Activated naive CD8-positive, alpha-beta T cell (primary cell): Measurements from ENCODE around the gene LRRC75A.
A peak's percentile ranks its signal among the peaks of the same experiment; 100 is the strongest.
"Not testable (repeated sequence)": the region's sequence is repeated elsewhere in the genome, so short reads cannot be mapped to it uniquely, and the experiment has no call there.

Experiments used
- H3K27ac Mint-ChIP-seq: one replicate; pipeline ENCODE4 v1.8.0; 2021; ENCODE audit warnings: mixed read lengths
- H3K27me3 Mint-ChIP-seq: one replicate; pipeline ENCODE4 v1.8.0; 2021; ENCODE audit warnings: mixed read lengths
- H3K36me3 Mint-ChIP-seq: one replicate; pipeline ENCODE4 v1.8.0; 2021; ENCODE audit warnings: mixed read lengths
- H3K4me1 Mint-ChIP-seq: one replicate; pipeline ENCODE4 v1.8.0; 2021; ENCODE audit warnings: low read depth, mixed read lengths
- H3K4me3 Mint-ChIP-seq: one replicate; pipeline ENCODE4 v1.8.0; 2021; ENCODE audit warnings: mild to moderate bottlenecking, mixed read lengths
- H3K9me3 Mint-ChIP-seq: one replicate; pipeline ENCODE4 v1.8.0; 2021; ENCODE audit warnings: low read depth, mixed read lengths

The LRRC75A gene

GRCh38 chr17:16456742-16457316 lies 35.2 kb downstream of the LRRC75A start:
- no peaks in the 10 kb centered on the region for H3K4me1 Mint-ChIP-seq
- H3K27ac Mint-ChIP-seq, result no peak overlapping the region
- H3K4me3 Mint-ChIP-seq, result no peak overlapping the region
- H3K36me3 Mint-ChIP-seq, result peaks cover 2% of the 10 kb centered on the region
- no peaks in the 10 kb centered on the region for H3K9me3 Mint-ChIP-seq
- no peaks in the 10 kb centered on the region for H3K27me3 Mint-ChIP-seq

GRCh38 chr17:16455997-16456741 lies 35.8 kb downstream of the LRRC75A start:
- peaks cover 2% of the 10 kb centered on the region for H3K36me3 Mint-ChIP-seq
- no peak overlapping the region for H3K4me3 Mint-ChIP-seq
- no peak overlapping the region for H3K27ac Mint-ChIP-seq
- H3K9me3 Mint-ChIP-seq, result no peaks in the 10 kb centered on the region
- H3K27me3 Mint-ChIP-seq, result no peaks in the 10 kb centered on the region
- H3K4me1 Mint-ChIP-seq, result no peaks in the 10 kb centered on the region

GRCh38 chr17:16453493-16453851 lies 38.5 kb downstream of the LRRC75A start:
- peaks cover 10% of the 10 kb centered on the region for H3K4me1 Mint-ChIP-seq
- H3K27ac Mint-ChIP-seq, result peak overlapping the region; percentile 16
- H3K27me3 Mint-ChIP-seq, result no peaks in the 10 kb centered on the region
- H3K4me3 Mint-ChIP-seq, result no peak overlapping the region
- peaks cover 2% of the 10 kb centered on the region for H3K36me3 Mint-ChIP-seq
- no peaks in the 10 kb centered on the region for H3K9me3 Mint-ChIP-seq

- not testable (repeated sequence) for H3K27ac Mint-ChIP-seq, H3K27me3 Mint-ChIP-seq, H3K4me3 Mint-ChIP-seq, H3K9me3 Mint-ChIP-seq, H3K36me3 Mint-ChIP-seq
- H3K4me1 Mint-ChIP-seq, result peaks cover 21% of the 10 kb centered on the region
Observed at GRCh38 chr17:16452268-16452667, 39.7 kb downstream of the LRRC75A start.

- Mint-ChIP-seq H3K4me3 (no peak overlapping the region), H3K36me3 (peaks cover 5% of the 10 kb centered on the region), H3K27ac (no peak overlapping the region)
Observed at GRCh38 chr17:16450028-16450427, 42.0 kb downstream of the LRRC75A start.

GRCh38 chr17:16449121-16449570 lies 42.8 kb downstream of the LRRC75A start:
- no peaks in the 10 kb centered on the region for H3K9me3 Mint-ChIP-seq
- H3K27me3 Mint-ChIP-seq, result no peaks in the 10 kb centered on the region
- peaks cover 28% of the 10 kb centered on the region for H3K4me1 Mint-ChIP-seq
- no peak overlapping the region for H3K27ac Mint-ChIP-seq
- H3K4me3 Mint-ChIP-seq, result no peak overlapping the region
- peaks cover 5% of the 10 kb centered on the region for H3K36me3 Mint-ChIP-seq

More at GRCh38 chr17:16450028-16450427, 42.0 kb downstream of the LRRC75A start:
- Mint-ChIP-seq H3K27me3 (no peaks in the 10 kb centered on the region), H3K4me1 (peaks cover 27% of the 10 kb centered on the region), H3K9me3 (no peaks in the 10 kb centered on the region)

- H3K9me3 Mint-ChIP-seq, result no peaks in the 10 kb centered on the region
- H3K4me3 Mint-ChIP-seq, result no peak overlapping the region
- peaks cover 29% of the 10 kb centered on the region for H3K4me1 Mint-ChIP-seq
- H3K27me3 Mint-ChIP-seq, result no peaks in the 10 kb centered on the region
- peaks cover 5% of the 10 kb centered on the region for H3K36me3 Mint-ChIP-seq
- peak overlapping the region; percentile 61 for H3K27ac Mint-ChIP-seq
Observed at GRCh38 chr17:16448490-16448889, 43.5 kb downstream of the LRRC75A start.

GRCh38 chr17:16447676-16448075 lies 44.3 kb downstream of the LRRC75A start:
- Mint-ChIP-seq H3K27ac (peak overlapping the region; percentile 58), H3K4me3 (no peak overlapping the region), H3K4me1 (peaks cover 32% of the 10 kb centered on the region), H3K27me3 (no peaks in the 10 kb centered on the region), H3K36me3 (peaks cover 5% of the 10 kb centered on the region), H3K9me3 (no peaks in the 10 kb centered on the region)

- Mint-ChIP-seq H3K27ac (peak overlapping the region; percentile 72), H3K4me1 (peaks cover 45% of the 10 kb centered on the region), H3K27me3 (no peaks in the 10 kb centered on the region), H3K9me3 (no peaks in the 10 kb centered on the region), H3K4me3 (peak overlapping the region; percentile 27), H3K36me3 (peaks cover 13% of the 10 kb centered on the region)
Observed at GRCh38 chr17:16446338-16446983, 45.5 kb downstream of the LRRC75A start.

GRCh38 chr17:16444258-16444886 lies 47.6 kb downstream of the LRRC75A start:
- peak overlapping the region; percentile 50 for H3K27ac Mint-ChIP-seq
- H3K36me3 Mint-ChIP-seq, result peaks cover 27% of the 10 kb centered on the region
- H3K4me1 Mint-ChIP-seq, result peaks cover 52% of the 10 kb centered on the region
- no peaks in the 10 kb centered on the region for H3K27me3 Mint-ChIP-seq
- no peaks in the 10 kb centered on the region for H3K9me3 Mint-ChIP-seq
- peak overlapping the region; percentile 3 for H3K4me3 Mint-ChIP-seq

- H3K27ac Mint-ChIP-seq, result peak overlapping the region; percentile 50
- H3K36me3 Mint-ChIP-seq, result peaks cover 27% of the 10 kb centered on the region
- H3K4me3 Mint-ChIP-seq, result no peak overlapping the region
- H3K4me1 Mint-ChIP-seq, result peaks cover 46% of the 10 kb centered on the region
- no peaks in the 10 kb centered on the region for H3K9me3 Mint-ChIP-seq
- H3K27me3 Mint-ChIP-seq, result no peaks in the 10 kb centered on the region
Observed at GRCh38 chr17:16443511-16444257, 48.3 kb downstream of the LRRC75A start.

GRCh38 chr17:16442594-16443510 lies 49.1 kb downstream of the LRRC75A start:
- peak overlapping the region; percentile 100 for H3K4me3 Mint-ChIP-seq
- H3K9me3 Mint-ChIP-seq, result no peaks in the 10 kb centered on the region
- H3K27me3 Mint-ChIP-seq, result no peaks in the 10 kb centered on the region
- H3K36me3 Mint-ChIP-seq, result peaks cover 27% of the 10 kb centered on the region
- H3K27ac Mint-ChIP-seq, result peak overlapping the region; percentile 100
- H3K4me1 Mint-ChIP-seq, result peaks cover 43% of the 10 kb centered on the region

GRCh38 chr17:16442141-16442540 lies 49.9 kb downstream of the LRRC75A start:
- Mint-ChIP-seq H3K9me3 (no peaks in the 10 kb centered on the region), H3K4me3 (peak overlapping the region; percentile 100), H3K27me3 (no peaks in the 10 kb centered on the region), H3K36me3 (peaks cover 27% of the 10 kb centered on the region), H3K4me1 (peaks cover 40% of the 10 kb centered on the region), H3K27ac (peak overlapping the region; percentile 100)
